HEK293 (cell line): ENCODE measurements around the gene CD274.

Source experiments
- CTCF ChIA-PET: fragments of 350-600 bp; formaldehyde crosslinking; extraction: SDS; loops from one replicate; lab custom pipeline; 2021; ENCODE audit warnings: antibody characterized with exemption; lab: Yijun Ruan, JAX
- POLR2A ChIA-PET: fragments of 300-600 bp; formaldehyde crosslinking; extraction: SDS; loops from one replicate; lab custom pipeline; 2020; ENCODE audit warnings: antibody characterized with exemption, inconsistent platforms; lab: Yijun Ruan, JAX
- H3K27ac ChIP-seq: fragments of 200-500 bp; sonication (Bioruptor generic); 2 replicates; pipeline ENCODE4 v1.5.1; 2014; ENCODE audit warnings: low read depth, low read length, control low read depth, inconsistent platforms; ENCODE audit errors: extremely low read depth
- H3K36me3 ChIP-seq, 2 experiments: fragments of 200-500 bp in 1 of 2; sonication (Bioruptor generic) in 1 of 2; 1 replicate in 1 of 2; 2 replicates in 1 of 2; pipeline ENCODE4 v1.5.1; 2014 to 2017; ENCODE audit warnings: inconsistent platforms in 2 of 2, low read length in 2 of 2; ENCODE audit not compliant: control insufficient read depth in 2 of 2, insufficient read depth in 1 of 2
- H3K4me1 ChIP-seq: fragments of 200-500 bp; sonication (Bioruptor generic); 2 replicates; pipeline ENCODE4 v1.5.1; 2014; ENCODE audit warnings: mild to moderate bottlenecking, low read length, inconsistent platforms; ENCODE audit not compliant: control insufficient read depth, insufficient read depth
- H3K4me3 ChIP-seq: 2 replicates; pipeline ENCODE4 v1.5.1; 2011; ENCODE audit warnings: low read depth, mild to moderate bottlenecking, control low read depth, low read length, moderate library complexity
- H3K9me3 ChIP-seq: fragments of 200-500 bp; sonication (Bioruptor generic); 2 replicates; pipeline ENCODE4 v1.5.1; 2014; ENCODE audit warnings: low read depth, low read length, inconsistent platforms; ENCODE audit not compliant: control insufficient read depth, insufficient read depth
- BCL11B ChIP-seq: fragments of 450-650 bp; formaldehyde crosslinking; IDR thresholded peaks from 2 replicates; pipeline ENCODE4 v1.5.1; 2016; ENCODE audit warnings: low read depth, missing biosample characterization, missing genetic modification characterization
- HOXA7 ChIP-seq: sonication (generic); formaldehyde crosslinking; IDR thresholded peaks from 2 replicates; pipeline ENCODE4 v1.8.1; 2022; ENCODE audit warnings: missing genetic modification reagents, borderline replicate concordance
- HOXD13 ChIP-seq: sonication (generic); formaldehyde crosslinking; IDR thresholded peaks from 2 replicates; pipeline ENCODE4 v1.8.0; 2022; ENCODE audit warnings: missing genetic modification reagents, borderline replicate concordance
- KLF10 ChIP-seq: fragments of 450-650 bp; IDR thresholded peaks from 2 replicates; pipeline ENCODE4 v1.5.1; 2018; ENCODE audit warnings: missing biosample characterization, mild to moderate bottlenecking, missing genetic modification characterization
- KLF8 ChIP-seq: fragments of 450-650 bp; formaldehyde crosslinking; IDR thresholded peaks from 2 replicates; pipeline ENCODE4 v1.5.1; 2016; ENCODE audit warnings: missing biosample characterization, missing genetic modification characterization
- OVOL3 ChIP-seq: fragments of 450-650 bp; formaldehyde crosslinking; IDR thresholded peaks from 2 replicates; pipeline ENCODE4 v1.5.1; 2016; ENCODE audit warnings: missing biosample characterization, missing genetic modification characterization
- SCRT1 ChIP-seq: fragments of 450-650 bp; formaldehyde crosslinking; IDR thresholded peaks from 2 replicates; pipeline ENCODE4 v1.5.1; 2016; ENCODE audit warnings: missing biosample characterization, missing genetic modification characterization, borderline replicate concordance
- SCRT2 ChIP-seq: fragments of 450-650 bp; formaldehyde crosslinking; IDR thresholded peaks from 2 replicates; pipeline ENCODE4 v1.5.1; 2016; ENCODE audit warnings: missing biosample characterization, missing genetic modification characterization
- SETDB1 ChIP-seq: IDR thresholded peaks from one replicate; pipeline ENCODE4 v1.6.1; 2017; ENCODE audit warnings: mild to moderate bottlenecking, low read length, moderate library complexity, mixed read lengths; ENCODE audit not compliant: insufficient read length
- ZNF10 ChIP-seq: fragments of 450-650 bp; formaldehyde crosslinking; IDR thresholded peaks from 2 replicates; pipeline ENCODE4 v1.5.1; 2017; ENCODE audit warnings: missing biosample characterization, missing genetic modification characterization
- ZNF138 ChIP-seq: fragments of 450-650 bp; formaldehyde crosslinking; IDR thresholded peaks from 2 replicates; pipeline ENCODE4 v1.5.1; 2016; ENCODE audit warnings: missing biosample characterization, missing genetic modification characterization, borderline replicate concordance
- ZNF146 ChIP-seq: fragments of 450-650 bp; formaldehyde crosslinking; IDR thresholded peaks from 2 replicates; pipeline ENCODE4 v1.5.1; 2016; ENCODE audit warnings: missing biosample characterization, missing genetic modification characterization
- ZNF324 ChIP-seq: fragments of 450-650 bp; formaldehyde crosslinking; IDR thresholded peaks from 2 replicates; pipeline ENCODE4 v1.5.1; 2016; ENCODE audit warnings: missing biosample characterization, missing genetic modification characterization
- ZNF354C ChIP-seq: fragments of 450-650 bp; formaldehyde crosslinking; IDR thresholded peaks from 2 replicates; pipeline ENCODE4 v1.5.1; 2016; ENCODE audit warnings: missing biosample characterization, missing genetic modification characterization, low read depth, borderline replicate concordance
- ZNF37A ChIP-seq: fragments of 450-650 bp; IDR thresholded peaks from 2 replicates; pipeline ENCODE4 v1.5.1; 2018; ENCODE audit warnings: missing biosample characterization, missing genetic modification characterization
- ZNF529 ChIP-seq: fragments of 450-650 bp; formaldehyde crosslinking; IDR thresholded peaks from 2 replicates; pipeline ENCODE4 v1.5.1; 2017; ENCODE audit warnings: missing genetic modification characterization, missing biosample characterization; ENCODE audit not compliant: insufficient replicate concordance
- ZNF561 ChIP-seq: fragments of 450-650 bp; IDR thresholded peaks from 2 replicates; pipeline ENCODE4 v1.5.1; 2018; ENCODE audit warnings: missing biosample characterization, missing genetic modification characterization, borderline replicate concordance
- ZNF660 ChIP-seq: fragments of 450-650 bp; IDR thresholded peaks from 2 replicates; pipeline ENCODE4 v1.5.1; 2018; ENCODE audit warnings: missing biosample characterization, mild to moderate bottlenecking, missing genetic modification characterization
- ZNF664 ChIP-seq: fragments of 450-650 bp; formaldehyde crosslinking; IDR thresholded peaks from 2 replicates; pipeline ENCODE4 v1.5.1; 2016; ENCODE audit warnings: missing biosample characterization, missing genetic modification characterization
- ZNF701 ChIP-seq: fragments of 450-650 bp; formaldehyde crosslinking; IDR thresholded peaks from 2 replicates; pipeline ENCODE4 v1.5.1; 2016; ENCODE audit warnings: missing biosample characterization, missing genetic modification characterization
- ZNF792 ChIP-seq: fragments of 450-650 bp; formaldehyde crosslinking; IDR thresholded peaks from 2 replicates; pipeline ENCODE4 v1.5.1; 2016; ENCODE audit warnings: missing biosample characterization, missing genetic modification characterization
- ZNF837 ChIP-seq: fragments of 450-650 bp; formaldehyde crosslinking; IDR thresholded peaks from 2 replicates; pipeline ENCODE4 v1.5.1; 2016; ENCODE audit warnings: missing biosample characterization, missing genetic modification characterization
- TF ChIP-seq, protein P1 (sequence below): fragments of 450-650 bp; formaldehyde crosslinking; IDR thresholded peaks from 2 replicates; pipeline ENCODE4 v1.5.1; 2016; ENCODE audit warnings: missing biosample characterization, missing genetic modification characterization
- TF ChIP-seq, protein P2 (sequence below): fragments of 450-650 bp; formaldehyde crosslinking; optimal IDR thresholded peaks from 2 replicates; pipeline ENCODE3; 2016; ENCODE audit warnings: missing biosample characterization, mild to moderate bottlenecking, missing genetic modification characterization
- TF ChIP-seq, protein P3 (sequence below): fragments of 450-650 bp; formaldehyde crosslinking; IDR thresholded peaks from 2 replicates; pipeline ENCODE4 v1.5.1; 2016; ENCODE audit warnings: missing biosample characterization, missing genetic modification characterization
- TF ChIP-seq, protein P4 (sequence below): IDR thresholded peaks from 2 replicates; pipeline ENCODE4 v1.6.1; 2011; ENCODE audit warnings: mild to moderate bottlenecking, low read depth, low read length, borderline replicate concordance
- TF ChIP-seq, protein P5 (sequence below): fragments of 450-650 bp; IDR thresholded peaks from 2 replicates; pipeline ENCODE4 v1.5.1; 2018; ENCODE audit warnings: missing biosample characterization, mild to moderate bottlenecking, missing genetic modification characterization

Gene CD274

DNA sequence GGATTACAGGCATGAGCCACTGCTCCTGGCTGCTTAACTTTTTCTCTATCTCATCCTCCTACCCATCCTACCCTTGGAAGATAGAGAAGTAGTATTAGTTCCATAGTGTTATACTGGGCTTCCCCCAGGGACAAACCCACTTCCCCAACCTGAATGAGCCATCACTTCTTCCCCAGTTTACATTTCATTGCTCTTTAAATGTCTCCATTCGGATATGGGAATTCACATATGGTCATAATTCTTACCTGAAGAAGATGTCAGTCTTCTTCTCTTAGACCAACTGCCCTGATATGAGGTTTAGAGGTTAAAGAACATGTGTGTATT lies 1.9 kb downstream of the CD274 start:
- Histone ChIP-seq H3K9me3 (no peaks in the 10 kb centered on the region), H3K4me1 (no peaks in the 10 kb centered on the region)
- TF ChIP-seq ZNF660 (tag by site-specific recombination) (no peak), HOXD13 (CRISPR knock-in tag) (no peak)
- TF ChIP-seq, protein P1, sequence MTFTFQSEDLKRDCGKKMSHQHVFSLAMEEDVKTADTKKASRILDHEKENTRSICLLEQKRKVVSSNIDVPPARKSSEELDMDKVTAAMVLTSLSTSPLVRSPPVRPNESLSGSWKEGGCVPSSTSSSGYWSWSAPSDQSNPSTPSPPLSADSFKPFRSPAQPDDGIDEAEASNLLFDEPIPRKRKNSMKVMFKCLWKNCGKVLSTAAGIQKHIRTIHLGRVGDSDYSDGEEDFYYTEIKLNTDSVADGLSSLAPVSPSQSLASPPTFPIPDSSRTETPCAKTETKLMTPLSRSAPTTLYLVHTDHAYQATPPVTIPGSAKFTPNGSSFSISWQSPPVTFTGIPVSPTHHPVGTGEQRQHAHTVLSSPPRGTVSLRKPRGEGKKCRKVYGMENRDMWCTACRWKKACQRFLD: no peak
- TF ChIP-seq, protein P2, sequence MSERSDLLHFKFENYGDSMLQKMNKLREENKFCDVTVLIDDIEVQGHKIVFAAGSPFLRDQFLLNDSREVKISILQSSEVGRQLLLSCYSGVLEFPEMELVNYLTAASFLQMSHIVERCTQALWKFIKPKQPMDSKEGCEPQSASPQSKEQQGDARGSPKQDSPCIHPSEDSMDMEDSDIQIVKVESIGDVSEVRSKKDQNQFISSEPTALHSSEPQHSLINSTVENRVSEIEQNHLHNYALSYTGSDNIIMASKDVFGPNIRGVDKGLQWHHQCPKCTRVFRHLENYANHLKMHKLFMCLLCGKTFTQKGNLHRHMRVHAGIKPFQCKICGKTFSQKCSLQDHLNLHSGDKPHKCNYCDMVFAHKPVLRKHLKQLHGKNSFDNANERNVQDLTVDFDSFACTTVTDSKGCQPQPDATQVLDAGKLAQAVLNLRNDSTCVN (tag by site-specific recombination): no peak
- TF ChIP-seq, protein P3, sequence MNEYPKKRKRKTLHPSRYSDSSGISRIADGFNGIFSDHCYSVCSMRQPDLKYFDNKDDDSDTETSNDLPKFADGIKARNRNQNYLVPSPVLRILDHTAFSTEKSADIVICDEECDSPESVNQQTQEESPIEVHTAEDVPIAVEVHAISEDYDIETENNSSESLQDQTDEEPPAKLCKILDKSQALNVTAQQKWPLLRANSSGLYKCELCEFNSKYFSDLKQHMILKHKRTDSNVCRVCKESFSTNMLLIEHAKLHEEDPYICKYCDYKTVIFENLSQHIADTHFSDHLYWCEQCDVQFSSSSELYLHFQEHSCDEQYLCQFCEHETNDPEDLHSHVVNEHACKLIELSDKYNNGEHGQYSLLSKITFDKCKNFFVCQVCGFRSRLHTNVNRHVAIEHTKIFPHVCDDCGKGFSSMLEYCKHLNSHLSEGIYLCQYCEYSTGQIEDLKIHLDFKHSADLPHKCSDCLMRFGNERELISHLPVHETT (tag by site-specific recombination): no peak
- TF ChIP-seq, all 188 proteins: peak for 0
- Histone ChIP-seq H3K36me3 (no peaks in the 10 kb centered on the region), H3K4me3 (no peak overlapping the region), H3K27ac (no peak overlapping the region)
- CTCF ChIA-PET: interaction anchor here (0.6 to 0.7 kb wide), 2 partner anchors 11 to 27 kb away, joined by 3 read pairs; no protein-coding TSS in a partner anchor
- POLR2A ChIA-PET: no interaction called here

DNA sequence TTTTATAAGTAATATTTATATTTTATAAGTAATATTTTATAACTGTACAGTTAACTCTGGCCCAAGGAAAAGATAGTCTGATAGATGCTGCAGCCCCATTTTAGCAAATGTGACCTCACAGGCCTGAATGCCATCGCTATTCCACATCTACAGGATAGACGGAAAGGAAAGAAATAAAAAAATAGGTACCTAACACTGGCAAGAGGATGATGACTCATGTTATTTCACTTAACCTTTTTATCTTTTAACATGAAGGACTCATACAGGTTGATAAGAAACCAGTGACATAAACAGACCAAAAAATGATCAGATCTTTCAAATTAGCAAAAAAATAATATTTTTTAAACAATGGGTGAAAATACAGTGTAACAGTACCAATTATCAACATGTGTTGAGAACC lies 2.7 kb downstream of the CD274 start:
- Histone ChIP-seq H3K9me3 (no peaks in the 10 kb centered on the region), H3K27ac (no peak overlapping the region), H3K4me1 (no peaks in the 10 kb centered on the region), H3K36me3 (no peaks in the 10 kb centered on the region), H3K4me3 (no peak overlapping the region)
- ChIA-PET CTCF (no interaction called here), POLR2A (no interaction called here)
- TF ChIP-seq HOXA7 (CRISPR knock-in tag) (no peak), ZNF37A (no peak), SCRT2 (tag by site-specific recombination) (no peak), ZNF324 (tag by site-specific recombination) (no peak), ZNF146 (tag by site-specific recombination) (no peak), ZNF664 (no peak), SETDB1 (no peak), BCL11B (tag by site-specific recombination) (no peak), ZNF561 (no peak), ZNF792 (tag by site-specific recombination) (no peak), ZNF837 (tag by site-specific recombination) (no peak), SCRT1 (tag by site-specific recombination) (no peak)
- TF ChIP-seq, protein P1: no peak

DNA sequence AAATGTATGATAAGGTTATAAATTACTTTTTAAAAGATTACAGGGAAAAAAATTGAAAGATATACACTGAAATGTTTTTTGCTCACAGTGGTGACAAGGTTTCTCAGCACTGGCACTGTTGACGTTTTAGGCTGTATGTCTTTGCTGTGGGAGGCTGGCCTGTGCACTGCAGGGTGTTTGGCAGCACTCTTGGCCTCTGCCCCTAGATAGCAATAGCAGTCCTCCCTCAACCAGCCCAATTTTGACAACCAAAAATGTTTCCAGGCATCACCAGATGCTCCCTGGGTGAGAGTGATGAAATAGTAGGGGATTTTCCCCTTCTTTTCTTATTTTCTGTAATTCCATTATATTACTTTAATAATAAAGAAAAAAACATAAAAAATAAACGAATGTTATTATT lies 3.3 kb downstream of the CD274 start:
- Histone ChIP-seq H3K4me3 (no peak overlapping the region), H3K4me1 (no peaks in the 10 kb centered on the region), H3K9me3 (no peaks in the 10 kb centered on the region), H3K27ac (no peak overlapping the region), H3K36me3 (no peaks in the 10 kb centered on the region)
- ChIA-PET POLR2A (no interaction called here), CTCF (no interaction called here)
- TF ChIP-seq ZNF354C: no peak
- TF ChIP-seq, protein P4, sequence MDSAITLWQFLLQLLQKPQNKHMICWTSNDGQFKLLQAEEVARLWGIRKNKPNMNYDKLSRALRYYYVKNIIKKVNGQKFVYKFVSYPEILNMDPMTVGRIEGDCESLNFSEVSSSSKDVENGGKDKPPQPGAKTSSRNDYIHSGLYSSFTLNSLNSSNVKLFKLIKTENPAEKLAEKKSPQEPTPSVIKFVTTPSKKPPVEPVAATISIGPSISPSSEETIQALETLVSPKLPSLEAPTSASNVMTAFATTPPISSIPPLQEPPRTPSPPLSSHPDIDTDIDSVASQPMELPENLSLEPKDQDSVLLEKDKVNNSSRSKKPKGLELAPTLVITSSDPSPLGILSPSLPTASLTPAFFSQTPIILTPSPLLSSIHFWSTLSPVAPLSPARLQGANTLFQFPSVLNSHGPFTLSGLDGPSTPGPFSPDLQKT: no peak
- TF ChIP-seq KLF8: no peak
- TF ChIP-seq, protein P5, sequence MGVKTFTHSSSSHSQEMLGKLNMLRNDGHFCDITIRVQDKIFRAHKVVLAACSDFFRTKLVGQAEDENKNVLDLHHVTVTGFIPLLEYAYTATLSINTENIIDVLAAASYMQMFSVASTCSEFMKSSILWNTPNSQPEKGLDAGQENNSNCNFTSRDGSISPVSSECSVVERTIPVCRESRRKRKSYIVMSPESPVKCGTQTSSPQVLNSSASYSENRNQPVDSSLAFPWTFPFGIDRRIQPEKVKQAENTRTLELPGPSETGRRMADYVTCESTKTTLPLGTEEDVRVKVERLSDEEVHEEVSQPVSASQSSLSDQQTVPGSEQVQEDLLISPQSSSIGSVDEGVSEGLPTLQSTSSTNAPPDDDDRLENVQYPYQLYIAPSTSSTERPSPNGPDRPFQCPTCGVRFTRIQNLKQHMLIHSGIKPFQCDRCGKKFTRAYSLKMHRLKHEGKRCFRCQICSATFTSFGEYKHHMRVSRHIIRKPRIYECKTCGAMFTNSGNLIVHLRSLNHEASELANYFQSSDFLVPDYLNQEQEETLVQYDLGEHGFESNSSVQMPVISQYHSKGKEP: no peak
- no peak for TF ChIP-seq ZNF10 (tag by site-specific recombination)
- TF ChIP-seq ZNF529 (tag by site-specific recombination): no peak
- TF ChIP-seq ZNF701: no peak
- TF ChIP-seq KLF10 (tag by site-specific recombination): no peak
- no peak for TF ChIP-seq OVOL3 (tag by site-specific recombination)
- no peak for TF ChIP-seq ZNF138 (tag by site-specific recombination)
